Parathyroid adenoma (tissue), 2 donors: ENCODE measurements around the gene POT1.

ENCODE experiments used
- H2AFZ ChIP-seq: fragments of 300-600 bp; sonication (generic); one replicate; pipeline ENCODE4 v1.7.0; 2017; ENCODE audit warnings: antibody characterized with exemption, mild to moderate bottlenecking
- H3K27ac ChIP-seq: fragments of 300-600 bp; sonication (generic); one replicate; pipeline ENCODE4 v1.7.0; 2017
- H3K27me3 ChIP-seq: fragments of 300-600 bp; sonication (generic); one replicate; pipeline ENCODE4 v1.7.0; 2017; ENCODE audit warnings: low read length; ENCODE audit not compliant: control insufficient read depth, insufficient read depth
- H3K36me3 ChIP-seq: fragments of 300-600 bp; sonication (generic); one replicate; pipeline ENCODE4 v1.7.0; 2017; ENCODE audit warnings: low read length; ENCODE audit not compliant: control insufficient read depth, insufficient read depth
- H3K4me1 ChIP-seq: fragments of 300-600 bp; sonication (generic); one replicate; pipeline ENCODE4 v1.7.0; 2017; ENCODE audit warnings: control low read depth
- H3K4me2 ChIP-seq: fragments of 300-600 bp; sonication (generic); one replicate; pipeline ENCODE4 v1.7.0; 2017; ENCODE audit warnings: low read length
- H3K4me3 ChIP-seq: fragments of 300-600 bp; sonication (generic); one replicate; pipeline ENCODE4 v1.7.0; 2017; ENCODE audit warnings: low read depth, low read length
- H3K79me2 ChIP-seq: fragments of 300-600 bp; sonication (generic); one replicate; pipeline ENCODE4 v1.7.0; 2017; ENCODE audit warnings: control low read depth
- H3K9ac ChIP-seq: fragments of 300-600 bp; sonication (generic); one replicate; pipeline ENCODE4 v1.7.0; 2017; ENCODE audit warnings: mild to moderate bottlenecking
- H3K9me3 ChIP-seq: fragments of 300-600 bp; sonication (generic); one replicate; pipeline ENCODE4 v1.7.0; 2017; ENCODE audit warnings: low read length; ENCODE audit not compliant: control insufficient read depth
- CTCF ChIP-seq: fragments of 300-600 bp; sonication (generic); IDR thresholded peaks from one replicate; pipeline ENCODE4 v1.7.0; 2017; ENCODE audit warnings: antibody characterized with exemption, mild to moderate bottlenecking
- donor health status: primary hyperparathyroidism.

The POT1 gene

DNA sequence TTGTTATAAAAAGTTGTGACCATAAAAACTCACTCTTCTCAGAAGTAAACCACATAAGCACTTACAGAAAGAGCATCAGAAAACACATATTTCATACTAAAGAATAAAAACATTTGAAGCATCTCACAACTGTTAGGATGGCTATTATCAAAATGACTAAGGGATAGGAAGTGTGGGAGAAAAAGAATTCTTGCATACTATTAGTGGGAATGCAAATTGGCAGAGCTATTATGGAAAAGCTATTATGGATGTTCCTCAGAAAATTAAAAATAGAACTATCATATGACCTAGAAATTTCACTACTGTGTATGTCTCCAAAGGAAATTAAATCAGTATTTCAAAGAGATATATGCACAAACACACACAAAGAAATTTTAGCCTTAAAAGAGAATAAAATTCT is 25.2 kb upstream of the POT1 start:
- no peaks in the 10 kb centered on the region for H3K9me3 ChIP-seq
- no peak overlapping the region for H3K9ac ChIP-seq
- H3K36me3 ChIP-seq: no peaks in the 10 kb centered on the region
- no peaks in the 10 kb centered on the region for H3K4me1 ChIP-seq
- no peak overlapping the region for H3K4me2 ChIP-seq
- no peaks in the 10 kb centered on the region for H3K79me2 ChIP-seq
- H3K4me3 ChIP-seq: no peak overlapping the region
- no peak overlapping the region for H3K27ac ChIP-seq
- TF ChIP-seq CTCF: no peak
- H3K27me3 ChIP-seq: no peaks in the 10 kb centered on the region
- H2AFZ ChIP-seq: no peak overlapping the region

DNA sequence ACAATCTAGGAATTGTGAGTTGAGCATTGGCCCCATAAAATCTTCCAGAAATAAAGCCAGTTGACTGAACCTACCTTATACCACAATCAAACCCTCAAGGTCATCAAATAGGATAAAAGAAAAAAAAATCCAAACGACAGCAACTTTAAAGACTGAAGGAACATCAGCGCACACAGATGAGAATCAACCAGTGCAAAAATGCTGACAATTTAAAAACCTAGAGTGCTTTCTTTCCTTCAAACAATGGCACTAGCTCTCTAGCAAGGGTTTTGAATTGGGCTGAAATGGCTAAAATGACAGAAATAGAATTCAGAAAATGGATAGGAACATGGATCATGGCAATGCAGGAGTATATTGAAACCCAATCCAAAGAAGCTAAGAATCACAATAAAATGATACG is 16.1 kb upstream of the POT1 start:
- H3K4me3 ChIP-seq: no peak overlapping the region
- H3K9ac ChIP-seq: no peak overlapping the region
- H3K27me3 ChIP-seq: no peaks in the 10 kb centered on the region
- no peaks in the 10 kb centered on the region for H3K4me1 ChIP-seq
- no peak for TF ChIP-seq CTCF
- H3K4me2 ChIP-seq: no peak overlapping the region
- H3K9me3 ChIP-seq: no peaks in the 10 kb centered on the region
- no peak overlapping the region for H2AFZ ChIP-seq
- H3K36me3 ChIP-seq: no peaks in the 10 kb centered on the region
- no peaks in the 10 kb centered on the region for H3K79me2 ChIP-seq
- H3K27ac ChIP-seq: no peak overlapping the region

DNA sequence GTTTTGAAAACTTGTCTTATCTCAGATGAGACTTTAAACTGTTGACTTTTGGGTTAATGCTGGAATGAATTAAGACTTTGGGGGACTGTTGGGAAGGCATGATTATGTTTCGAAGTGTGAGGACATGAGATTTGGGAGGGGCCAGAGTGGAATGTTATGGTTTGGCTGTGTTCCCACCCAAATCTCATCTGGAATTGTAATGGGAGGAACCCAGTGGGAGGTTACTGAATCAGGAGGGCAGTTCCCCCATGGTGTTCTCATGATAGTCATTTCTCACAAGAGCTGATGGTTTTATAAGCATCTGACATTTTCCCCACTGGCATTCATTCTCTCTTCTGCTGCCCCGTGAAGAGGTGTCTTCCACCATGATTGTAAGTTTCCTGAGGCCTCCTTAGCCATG is 13.8 kb upstream of the POT1 start:
- no peak overlapping the region for H3K4me3 ChIP-seq
- H3K27me3 ChIP-seq: no peaks in the 10 kb centered on the region
- no peaks in the 10 kb centered on the region for H3K4me1 ChIP-seq
- H2AFZ ChIP-seq: no peak overlapping the region
- no peaks in the 10 kb centered on the region for H3K79me2 ChIP-seq
- no peak overlapping the region for H3K4me2 ChIP-seq
- no peak overlapping the region for H3K9ac ChIP-seq
- H3K36me3 ChIP-seq: no peaks in the 10 kb centered on the region
- H3K9me3 ChIP-seq: no peaks in the 10 kb centered on the region
- TF ChIP-seq CTCF: no peak
- no peak overlapping the region for H3K27ac ChIP-seq

GRCh38 chr7:124942399-124942798 is 12.8 kb upstream of the POT1 start:
- no peak for TF ChIP-seq CTCF
- Histone ChIP-seq H3K4me1 (no peaks in the 10 kb centered on the region), H3K27ac (no peak overlapping the region), H3K27me3 (no peaks in the 10 kb centered on the region), H3K9me3 (no peaks in the 10 kb centered on the region), H3K36me3 (no peaks in the 10 kb centered on the region), H3K4me3 (no peak overlapping the region), H2AFZ (no peak overlapping the region), H3K79me2 (no peaks in the 10 kb centered on the region), H3K9ac (no peak overlapping the region), H3K4me2 (no peak overlapping the region)

DNA sequence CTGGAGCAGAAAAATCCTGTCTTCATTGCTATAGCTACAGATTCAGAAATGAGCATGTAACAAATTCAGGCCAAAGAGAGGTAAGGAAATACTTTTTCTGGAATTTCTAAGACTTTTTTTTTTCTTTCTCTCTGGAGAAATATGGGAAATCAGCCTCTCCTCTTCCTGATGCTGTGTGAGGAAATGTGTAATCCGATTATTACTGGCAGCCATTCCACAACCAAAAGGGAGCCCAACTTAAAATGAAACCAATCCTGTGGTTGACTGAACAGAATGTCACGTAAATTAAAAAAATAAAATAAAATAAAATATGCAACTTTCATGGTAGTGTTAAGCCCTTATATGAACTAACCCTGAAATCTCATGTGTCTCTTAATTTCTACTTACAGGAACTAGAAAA is 10.7 kb upstream of the POT1 start:
- Histone ChIP-seq H3K4me2 (no peak overlapping the region), H3K9ac (no peak overlapping the region), H3K79me2 (no peaks in the 10 kb centered on the region), H3K4me1 (no peaks in the 10 kb centered on the region), H3K4me3 (no peak overlapping the region), H3K27me3 (no peaks in the 10 kb centered on the region), H2AFZ (no peak overlapping the region), H3K36me3 (no peaks in the 10 kb centered on the region), H3K9me3 (no peaks in the 10 kb centered on the region), H3K27ac (no peak overlapping the region)
- no peak for TF ChIP-seq CTCF
